Stimulated activated CD8-positive, alpha-beta memory T cell treated with anti-CD3 and anti-CD28 coated beads, Interleukin-4, amount 100 ng/mL, for 4 hours (primary cell): Measurements from ENCODE around the gene DHX16.
"Not testable (repeated sequence)": the region's sequence is repeated elsewhere in the genome, so short reads cannot be mapped to it uniquely, and the experiment has no call there.

Experiments
- DNase-seq, 2 donors: peaks; one replicate each; pipeline ENCODE4 v3.0.0-alpha.2; 2020; ENCODE audit warnings: low read depth in 2 of 2, low spot score in 1 of 2

DHX16 gene

DNA sequence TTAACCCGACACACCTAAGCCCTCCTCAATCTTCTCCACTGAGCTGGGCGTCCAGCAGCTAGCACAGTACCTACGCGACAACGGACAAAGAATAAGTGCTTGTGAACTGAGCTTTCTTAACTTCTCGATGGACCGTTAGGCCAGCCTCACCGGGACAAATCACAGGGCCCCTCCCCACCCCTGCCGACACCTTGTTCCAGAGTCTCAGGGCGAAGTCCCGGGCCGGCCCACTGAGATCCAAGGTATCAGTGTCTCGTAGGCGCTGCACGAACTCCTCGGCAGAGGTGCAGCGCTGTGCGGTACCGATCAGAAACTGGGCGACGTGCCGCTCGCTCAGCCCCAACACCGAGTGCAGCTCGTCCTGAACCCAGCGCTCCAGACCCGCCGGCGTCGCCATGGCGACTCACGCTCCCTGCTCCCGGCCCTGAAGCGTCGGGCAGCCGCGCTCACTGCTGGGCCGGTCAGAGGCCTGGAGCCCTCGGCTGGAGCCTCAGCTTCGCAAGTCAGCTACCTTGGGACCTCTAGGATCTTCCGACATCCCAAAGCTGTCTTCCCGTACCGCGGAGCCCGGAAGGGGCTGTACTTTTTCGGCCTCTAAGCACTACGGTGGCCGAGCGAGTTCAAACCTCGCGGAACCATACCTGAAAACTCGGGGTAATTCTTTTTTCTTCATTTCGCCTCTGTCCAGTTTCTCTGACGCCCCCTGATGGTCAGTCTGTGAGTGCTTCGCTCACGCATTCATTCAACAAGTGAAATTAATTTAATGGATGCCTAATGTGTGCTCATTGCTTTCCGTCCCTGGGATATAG, at the start of gene DHX16:
TSS of gene DHX16 (minus strand) at position 562 of the 809 bp plus-strand sequence. CDS start at position 397, 165 bp downstream.
- DNase-seq: peak; percentile 82 to 83

DNA sequence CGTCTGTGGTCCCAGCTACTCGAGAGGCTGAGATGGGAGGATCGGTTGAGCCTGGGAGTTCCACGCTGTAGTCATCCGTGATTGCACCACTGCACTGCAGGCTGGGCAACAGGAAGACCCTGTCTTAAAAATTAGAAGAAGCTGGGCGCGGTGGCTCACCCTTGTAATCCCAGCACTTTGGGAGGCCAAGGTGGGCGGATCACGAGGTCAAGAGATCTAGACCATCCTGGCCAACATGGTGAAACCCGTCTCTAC, 49.1 kb upstream of the DHX16 start:
- DNase-seq: not testable (repeated sequence)

DNA sequence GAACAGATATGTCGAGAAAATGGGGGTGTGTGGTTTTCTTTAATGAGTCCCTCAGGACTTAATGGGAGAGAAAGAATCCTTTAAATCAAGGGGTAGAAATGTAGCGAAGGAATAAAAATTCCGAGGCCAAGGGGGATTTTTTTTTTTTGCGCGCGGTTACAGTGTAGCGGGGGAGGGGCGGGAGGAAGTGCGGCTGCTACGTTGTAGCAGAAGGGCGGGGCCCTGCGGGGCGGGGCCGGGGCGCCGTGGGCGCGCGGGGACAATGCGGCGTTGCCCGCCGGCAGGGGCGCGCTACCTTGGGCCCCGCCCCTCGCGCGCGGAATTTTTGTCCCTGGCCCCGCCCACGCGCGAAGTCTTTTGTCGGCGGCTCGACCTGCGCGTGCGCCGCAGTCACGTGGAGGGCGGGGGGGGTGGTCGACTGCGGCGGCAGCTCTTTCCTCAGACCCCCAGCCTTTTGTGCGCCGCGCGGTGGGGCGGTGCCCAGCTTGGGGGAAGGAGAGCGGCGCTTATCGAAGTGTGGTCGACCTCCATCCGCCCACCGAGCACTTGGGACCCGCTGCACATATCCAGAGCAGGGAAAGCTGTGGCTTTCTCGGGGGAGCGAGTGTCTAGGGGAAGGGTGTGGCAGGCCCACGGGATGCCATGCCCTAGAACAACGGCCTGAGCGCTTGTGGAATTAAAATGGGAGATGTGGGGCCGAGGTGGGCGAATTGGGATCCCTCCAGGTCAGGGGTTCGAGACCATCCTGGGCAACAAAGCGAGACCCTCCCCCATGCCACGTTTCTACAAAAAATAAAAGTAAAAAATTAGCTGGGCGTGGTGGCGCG, 48.6 kb upstream of the DHX16 start:
- peak; percentile 91 to 94 for DNase-seq

DNA sequence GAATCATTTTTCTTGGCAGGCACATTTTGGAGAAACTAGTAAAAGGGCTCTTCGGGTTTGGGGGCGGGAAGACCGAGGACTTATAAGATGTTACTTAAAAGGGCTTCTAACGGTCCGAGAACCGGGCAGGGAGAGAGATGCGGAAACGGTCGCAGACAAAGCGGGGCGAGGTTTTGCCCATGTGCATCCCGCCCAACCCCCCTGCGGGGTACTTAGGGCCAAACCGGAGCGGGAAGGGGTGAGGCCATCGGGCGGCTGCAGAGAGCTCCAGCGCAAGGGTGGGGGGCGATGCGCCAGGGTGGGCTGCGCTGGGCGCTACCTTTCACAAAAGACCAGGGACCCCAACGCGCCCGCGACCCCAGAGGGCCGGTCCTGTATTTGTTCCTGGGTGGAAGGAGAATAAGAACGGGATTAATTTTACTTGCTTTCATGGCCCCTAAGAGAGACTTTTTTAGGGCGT, 48.0 kb upstream of the DHX16 start:
- peak in 1 of 2 donors; percentile 35 for DNase-seq

DNA sequence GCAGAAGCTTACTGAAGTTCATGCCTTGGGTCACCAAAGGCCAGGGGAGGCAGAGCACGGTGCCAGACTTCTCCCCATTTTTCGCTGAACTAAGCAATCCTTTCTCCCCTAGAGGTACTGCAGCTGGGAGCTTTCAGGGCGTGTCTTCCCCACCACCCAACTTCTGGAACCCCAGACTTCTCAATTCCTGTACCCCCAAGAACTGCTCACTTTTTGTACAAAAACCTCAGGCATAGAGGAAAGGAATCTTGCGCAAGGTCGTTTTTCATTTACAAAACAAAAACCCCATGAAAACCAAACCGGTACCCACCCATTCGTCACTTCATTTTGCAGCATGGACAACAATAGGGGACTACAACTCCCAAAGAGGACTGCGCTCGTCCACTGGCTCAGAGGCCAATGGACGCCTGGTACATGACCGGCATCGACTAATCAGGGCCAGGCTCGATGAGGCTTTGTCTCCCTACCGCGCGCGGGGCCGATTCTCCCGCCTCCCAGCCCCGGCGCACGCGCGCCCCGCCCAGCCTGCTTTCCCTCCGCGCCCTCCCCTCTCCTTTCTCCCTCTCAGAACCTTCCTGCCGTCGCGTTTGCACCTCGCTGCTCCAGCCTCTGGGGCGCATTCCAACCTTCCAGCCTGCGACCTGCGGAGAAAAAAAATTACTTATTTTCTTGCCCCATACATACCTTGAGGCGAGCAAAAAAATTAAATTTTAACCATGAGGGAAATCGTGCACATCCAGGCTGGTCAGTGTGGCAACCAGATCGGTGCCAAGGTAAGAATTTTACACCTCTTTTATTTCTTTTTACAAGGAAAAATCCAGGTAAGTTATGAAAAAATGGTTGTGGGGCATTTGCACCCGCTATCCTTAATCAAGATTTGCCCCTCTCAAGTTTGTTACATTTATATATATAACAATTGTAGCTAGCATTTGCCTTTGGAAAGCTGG, 47.3 kb upstream of the DHX16 start, which contains the start of gene TUBB:
TSS of gene TUBB (plus strand) at position 562 of the 947 bp plus-strand sequence. CDS start at position 717, 155 bp downstream.
- peak; percentile 82 to 87 for DNase-seq

DNA sequence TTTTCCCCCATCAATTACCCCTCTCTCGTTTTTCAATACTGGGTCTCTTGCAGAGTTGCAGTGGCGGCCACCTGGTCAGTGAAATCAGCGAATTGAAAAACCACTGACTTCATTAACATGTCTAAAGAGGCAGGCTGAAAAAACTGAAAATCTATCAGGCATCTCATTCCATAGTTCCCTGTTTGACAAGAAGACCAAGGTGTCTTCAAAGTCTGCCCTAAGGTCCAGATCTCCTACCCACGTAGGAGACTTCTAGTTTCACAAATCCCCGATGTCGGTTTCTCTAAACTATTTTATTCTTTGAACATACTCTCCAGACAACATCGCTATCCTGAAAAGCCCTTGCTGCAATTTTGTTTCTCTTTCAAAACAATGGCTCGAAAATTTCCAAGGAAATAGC, 46.5 kb upstream of the DHX16 start:
- DNase-seq: no peak

DNA sequence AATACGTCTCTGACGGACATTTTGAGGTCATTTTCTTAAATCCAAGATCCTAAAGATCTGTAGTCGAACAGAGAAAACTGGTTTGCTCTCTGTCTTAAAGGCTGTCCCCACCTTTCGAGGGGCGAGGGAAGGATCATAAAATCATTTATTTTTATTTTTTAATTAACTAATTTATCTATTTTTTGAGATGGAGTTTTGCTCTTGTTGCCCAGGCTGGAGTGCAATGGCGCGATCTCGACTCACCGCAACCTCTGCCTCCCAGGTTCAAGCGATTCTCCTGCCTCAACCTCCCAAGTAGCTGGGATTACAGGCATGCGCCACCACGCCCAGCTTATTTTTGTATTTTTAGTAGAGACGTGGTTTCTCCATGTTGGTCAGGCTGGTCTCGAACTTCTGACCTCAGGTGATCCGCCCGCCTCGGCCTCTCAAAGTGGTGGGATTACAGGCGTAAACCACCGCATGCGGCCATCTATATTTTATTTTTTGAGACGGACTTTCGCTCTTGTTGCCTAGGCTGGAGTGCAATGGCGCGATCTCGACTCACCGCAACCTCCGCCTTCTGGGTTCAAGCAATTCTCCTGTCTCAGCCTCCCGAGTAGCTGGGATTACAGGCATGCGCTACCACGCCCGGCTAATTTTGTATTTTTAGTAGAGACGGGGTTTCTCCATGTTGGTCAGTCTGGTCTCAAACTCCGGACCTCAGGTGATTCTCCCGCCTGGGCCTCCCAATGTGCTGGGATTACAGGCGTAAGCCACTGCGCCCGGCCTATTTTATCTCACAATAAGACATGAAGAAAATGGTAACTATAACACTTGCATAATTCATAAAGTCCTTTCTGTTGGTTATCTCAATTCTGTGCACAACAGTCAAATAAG, 45.3 kb upstream of the DHX16 start:
- DNase-seq: not testable (repeated sequence)

DNA sequence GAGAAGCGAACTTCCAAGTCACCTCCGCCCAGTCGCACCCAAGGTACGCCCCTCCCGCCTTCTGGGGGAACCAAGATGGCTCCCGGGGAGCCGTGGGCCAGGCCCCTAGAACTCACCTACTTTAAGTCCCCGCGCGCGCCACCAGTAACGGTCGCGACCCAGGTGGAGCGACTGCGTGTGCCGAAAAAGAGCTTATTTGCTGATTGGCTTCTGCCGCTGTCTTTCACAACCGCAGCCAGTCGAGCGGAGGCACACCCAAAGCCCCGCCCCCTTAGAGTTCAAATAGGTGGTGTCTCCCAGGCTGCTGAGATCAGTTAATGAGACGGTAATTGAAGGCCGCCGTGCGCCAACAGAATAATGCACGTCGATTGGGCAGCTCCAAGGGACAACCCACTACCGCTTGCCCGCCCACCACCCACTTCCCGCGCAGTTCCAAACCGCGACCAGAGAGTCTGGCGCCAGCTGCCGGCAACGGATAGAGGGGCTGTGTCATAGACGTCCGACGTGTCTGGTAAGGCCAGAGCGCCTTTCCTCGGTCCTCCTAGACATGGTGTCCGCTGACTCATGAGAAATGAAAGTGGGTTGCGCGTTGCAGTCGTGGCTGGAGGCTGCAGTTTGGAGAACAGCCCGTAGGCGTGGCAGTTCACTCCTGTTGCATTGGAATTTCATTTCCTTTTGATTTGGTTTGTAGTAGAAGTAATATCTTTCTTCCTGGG, 44.5 kb upstream of the DHX16 start, which contains the start of gene MDC1:
TSS of gene MDC1 (minus strand) at position 153 of the 716 bp plus-strand sequence. CDS start 2,106 bp downstream, outside the sequence.
- peak; percentile 97 to 98 for DNase-seq

DNA sequence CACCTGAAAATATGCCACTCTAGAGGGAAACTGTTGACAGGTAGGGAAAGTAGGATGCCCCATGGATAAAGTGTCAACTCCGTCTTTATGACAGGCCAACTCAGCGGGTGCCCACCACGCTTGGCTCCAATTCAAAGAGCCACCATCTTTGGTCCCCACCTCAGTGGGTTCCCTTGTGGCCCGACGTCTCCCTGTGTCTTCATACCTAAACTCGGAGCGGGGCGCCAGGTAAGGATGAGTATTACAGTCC, 44.0 kb upstream of the DHX16 start:
- DNase-seq: no peak

DNA sequence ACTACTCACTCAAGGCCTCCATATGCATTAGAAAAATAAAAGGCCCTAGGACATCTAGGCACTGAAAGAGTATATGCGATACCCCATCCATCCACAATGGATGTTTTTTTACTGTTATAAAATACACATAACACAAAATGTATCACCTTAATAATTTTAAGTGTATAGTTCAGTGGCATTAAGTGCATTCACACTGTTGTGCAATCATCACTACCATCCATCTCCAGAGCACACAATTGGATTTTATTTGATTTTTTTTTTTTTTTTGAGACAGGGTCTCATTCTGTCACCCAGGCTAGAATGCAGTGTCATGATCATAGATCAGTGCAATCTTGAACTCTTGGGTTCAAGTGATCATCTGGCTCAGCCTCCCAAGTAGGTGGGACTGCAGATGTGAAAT, 41.5 kb upstream of the DHX16 start:
- DNase-seq: no peak

DNA sequence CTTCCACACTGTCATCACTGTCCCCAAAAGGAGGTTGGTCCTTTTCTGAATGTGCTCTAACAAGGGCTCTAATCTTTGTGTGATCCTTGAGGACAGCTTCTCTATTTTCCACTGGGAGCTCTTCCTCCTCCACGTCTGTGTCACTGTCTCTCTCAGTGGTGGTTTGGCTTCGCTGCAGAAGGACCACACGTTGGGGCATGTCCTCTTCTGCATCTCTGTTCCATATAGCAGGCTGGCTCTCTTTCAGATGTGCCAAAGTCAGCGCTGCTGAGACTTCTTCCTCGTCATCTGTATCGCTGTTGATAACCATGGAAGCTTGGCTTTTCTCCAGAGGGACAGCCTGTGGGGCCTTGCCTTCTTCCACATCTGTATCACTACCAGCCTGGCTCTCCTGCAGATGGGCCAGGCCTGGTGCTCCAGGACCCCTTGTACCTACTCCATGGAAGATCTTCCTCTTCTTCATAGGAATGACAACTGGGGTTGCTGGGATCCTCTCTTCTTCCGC, 39.7 kb upstream of the DHX16 start:
- DNase-seq: no peak

DNA sequence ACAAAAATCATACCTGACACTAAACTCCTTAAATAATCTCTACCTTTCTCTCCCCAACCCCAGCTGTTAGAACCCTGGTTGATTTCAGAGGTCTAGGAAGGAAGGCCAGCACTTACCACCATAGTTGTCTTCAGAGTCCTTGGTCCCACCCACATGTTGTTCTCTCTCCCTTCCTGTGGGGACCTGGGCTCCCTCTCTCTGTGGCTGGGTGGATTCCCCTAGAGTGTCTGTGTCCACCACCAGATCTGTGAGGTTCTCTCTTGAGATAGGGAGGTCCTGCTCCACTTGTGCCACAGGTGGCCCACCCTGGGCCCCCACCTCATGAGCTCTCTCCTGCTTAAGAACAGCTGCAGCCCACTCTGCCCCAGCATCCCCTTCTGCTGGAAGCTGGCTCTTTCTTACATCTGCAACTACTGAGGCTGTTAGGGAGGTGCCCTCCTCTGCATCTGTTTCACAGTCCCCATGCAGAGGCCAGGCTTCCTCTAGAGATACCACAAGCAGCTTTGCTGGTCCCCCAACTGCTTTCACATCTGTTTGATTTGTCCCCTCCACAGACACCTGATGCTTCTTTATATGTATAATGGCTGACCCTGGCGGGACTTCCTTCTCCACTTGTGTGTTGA, 39.1 kb upstream of the DHX16 start:
- DNase-seq: no peak

DNA sequence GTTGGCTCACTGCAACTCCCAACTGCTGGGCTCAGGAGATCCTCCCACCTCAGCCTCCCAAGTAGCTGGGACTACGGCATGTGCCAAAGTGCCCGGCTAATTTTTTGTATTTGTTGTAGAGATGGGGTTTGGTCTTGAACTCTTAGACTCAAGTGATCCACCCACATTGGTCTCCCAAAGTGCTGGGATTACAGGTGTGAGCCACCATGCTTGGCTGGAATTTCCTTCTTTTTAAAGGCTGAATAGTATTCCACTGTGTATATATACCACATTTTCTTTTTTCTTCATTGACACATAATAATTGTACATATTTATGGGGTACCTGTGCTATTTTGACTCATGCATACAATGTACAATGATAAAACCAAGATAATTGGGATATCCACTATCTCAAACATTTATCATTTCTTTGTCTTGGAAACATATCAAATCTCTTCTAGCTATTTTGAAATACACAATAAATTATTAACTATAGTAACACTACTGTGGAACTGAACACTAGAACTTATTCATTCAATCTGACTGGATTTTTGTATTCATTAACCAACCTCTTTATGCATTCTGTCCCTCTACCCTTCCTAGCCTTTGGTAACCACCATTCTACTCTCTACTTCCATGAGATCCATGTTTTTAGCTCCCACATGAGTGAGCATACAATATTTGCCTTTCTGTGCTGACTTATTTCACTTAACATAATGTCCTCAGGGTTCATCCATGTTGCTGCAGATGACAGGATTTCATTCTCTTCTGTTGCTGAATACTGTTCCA, 36.5 kb upstream of the DHX16 start:
- no peak for DNase-seq

DNA sequence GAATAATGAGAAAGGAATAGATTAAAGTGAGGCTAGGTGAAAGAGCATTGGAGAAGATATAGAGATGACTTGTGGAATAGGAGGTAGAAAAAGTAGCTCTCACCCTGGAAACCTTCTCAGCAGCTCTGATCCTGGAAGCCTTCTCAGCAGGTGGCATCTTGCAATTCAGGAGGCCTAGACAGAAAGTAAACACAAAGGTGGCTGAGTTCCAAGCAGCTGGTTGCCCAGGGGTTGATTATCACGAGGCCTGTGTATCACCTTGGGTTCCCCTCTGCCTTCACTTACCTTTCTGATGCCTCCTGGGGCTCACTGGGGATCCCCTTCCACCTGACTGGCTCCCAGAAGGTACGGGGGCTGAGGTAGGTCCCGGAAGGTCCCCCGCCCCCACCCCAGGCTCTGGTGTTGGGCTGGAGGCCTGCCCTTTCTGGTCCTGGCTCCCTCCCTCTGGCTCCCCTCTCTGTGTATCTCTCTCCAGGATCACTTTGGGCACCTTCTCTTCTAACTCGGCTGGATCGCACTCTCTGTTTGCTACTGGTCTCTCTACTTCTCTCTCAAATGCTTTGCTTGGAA, 34.6 kb upstream of the DHX16 start:
- no peak for DNase-seq

DNA sequence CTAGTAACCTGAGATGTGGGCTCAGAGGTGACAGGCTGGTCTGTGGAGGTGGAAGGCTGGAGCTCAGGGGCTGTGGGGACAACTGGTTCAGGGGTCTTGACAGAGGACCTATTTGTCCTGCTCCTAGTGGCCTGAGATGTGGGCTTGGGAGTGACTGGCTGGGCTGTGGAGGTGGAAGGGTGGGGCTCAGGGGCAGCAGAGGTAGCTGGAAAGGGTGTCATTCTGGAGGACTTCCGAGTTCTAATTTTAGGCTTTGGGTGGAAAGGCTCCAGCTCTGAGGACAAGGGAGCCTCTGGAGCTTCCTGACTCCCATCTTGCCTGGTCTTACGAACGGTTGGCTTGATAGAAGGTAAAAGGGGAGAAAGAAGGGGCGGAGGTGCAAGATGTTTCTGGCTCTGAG, 32.8 kb upstream of the DHX16 start:
- no peak for DNase-seq

DNA sequence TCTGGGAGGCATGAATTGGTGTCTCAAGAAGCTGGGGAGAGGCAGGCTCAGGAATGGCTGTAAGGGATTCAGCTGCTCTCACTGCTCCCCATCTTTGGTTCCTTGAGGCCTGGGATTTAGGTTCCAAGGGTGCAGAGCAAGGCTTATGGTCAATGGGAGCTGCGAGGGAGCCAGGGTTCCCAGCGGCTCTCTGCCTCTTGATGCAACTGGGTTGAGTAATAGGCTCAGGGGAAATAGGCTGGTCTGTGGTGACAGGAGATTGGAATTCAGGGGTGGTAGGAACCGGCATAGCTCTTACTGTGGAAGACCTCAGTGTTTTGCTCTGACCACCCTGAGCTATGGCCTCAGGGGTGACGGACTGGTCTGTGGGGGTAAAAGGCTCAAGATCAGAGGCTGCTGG, 31.0 kb upstream of the DHX16 start:
- DNase-seq: no peak

DNA sequence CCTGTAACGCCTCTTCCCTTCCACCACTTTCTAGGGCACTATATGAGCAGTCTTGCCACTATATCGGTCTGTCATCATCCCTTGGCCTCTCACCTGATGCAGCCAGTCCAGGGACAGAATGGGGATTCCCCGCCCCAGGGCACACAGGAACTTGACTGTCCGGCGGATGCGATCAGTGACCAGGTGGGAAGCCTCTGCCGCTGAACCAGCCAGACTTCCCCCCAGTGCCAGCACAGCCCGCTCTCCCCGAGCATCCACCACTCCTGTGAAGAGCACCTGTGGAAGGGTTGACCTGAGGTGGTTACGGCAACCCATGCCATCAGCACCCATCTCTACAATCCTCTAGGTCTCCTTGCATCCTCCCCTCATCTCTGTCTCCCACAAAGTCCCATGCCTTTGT, 30.2 kb upstream of the DHX16 start:
- DNase-seq: no peak

DNA sequence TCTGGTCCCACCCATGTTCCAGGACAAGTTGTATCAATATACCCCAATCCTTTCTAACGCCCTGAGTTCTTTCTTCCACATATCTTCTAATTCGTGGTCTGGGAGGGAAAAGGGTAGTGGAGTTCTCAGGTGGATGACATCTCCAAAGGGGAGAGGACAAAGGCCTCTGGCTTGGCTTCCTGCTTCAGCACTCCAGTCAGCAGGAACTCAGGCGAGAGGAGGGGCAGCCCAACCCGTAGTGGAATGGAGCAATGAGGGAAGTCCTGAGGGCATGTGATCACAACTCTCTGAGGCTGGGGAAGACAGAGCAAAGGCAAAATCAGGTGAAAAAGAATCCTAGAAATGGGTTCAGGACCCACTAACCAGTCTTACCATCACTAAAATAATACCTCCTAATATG, 27.5 kb upstream of the DHX16 start:
- DNase-seq: no peak
